A549 (cell line): ENCODE measurements around the gene FGGY.

Source experiments
- BHLHE40 ChIP-seq: IDR thresholded peaks from 2 replicates; pipeline ENCODE4 v1.6.1; 2012; ENCODE audit warnings: low read depth, low read length, inconsistent platforms
- HDAC2 ChIP-seq: fragments of 200-600 bp; sonication (generic); IDR thresholded peaks from 2 replicates; pipeline ENCODE4 v1.6.1; 2016
- JUNB ChIP-seq: fragments of >200 bp; sonication (Bioruptor Twin); formaldehyde crosslinking; IDR thresholded peaks from 2 replicates; pipeline ENCODE4 v1.6.1; 2016
- KDM1A ChIP-seq: fragments of 200-600 bp; sonication (generic); IDR thresholded peaks from 2 replicates; pipeline ENCODE4 v1.6.1; 2016; ENCODE audit warnings: low read depth, mild to moderate bottlenecking
- POLR2A ChIP-seq: IDR thresholded peaks from 2 replicates; pipeline ENCODE4 v1.6.1; 2012; ENCODE audit warnings: mild to moderate bottlenecking, low read length
- SMC3 ChIP-seq: fragments of >200 bp; sonication (Bioruptor Twin); formaldehyde crosslinking; IDR thresholded peaks from 3 replicates; pipeline ENCODE4 v1.6.1; 2018; ENCODE audit warnings: inconsistent platforms
- SREBF2 ChIP-seq: fragments of 450-650 bp; IDR thresholded peaks from 2 replicates; pipeline ENCODE4 v1.6.1; 2014; ENCODE audit warnings: mild to moderate bottlenecking, moderate library complexity
- TF ChIP-seq, protein P1 (sequence below): fragments of >200 bp; sonication (Bioruptor Twin); formaldehyde crosslinking; IDR thresholded peaks from 3 replicates; pipeline ENCODE4 v1.5.1; 2016

- TF ChIP-seq, protein P1, sequence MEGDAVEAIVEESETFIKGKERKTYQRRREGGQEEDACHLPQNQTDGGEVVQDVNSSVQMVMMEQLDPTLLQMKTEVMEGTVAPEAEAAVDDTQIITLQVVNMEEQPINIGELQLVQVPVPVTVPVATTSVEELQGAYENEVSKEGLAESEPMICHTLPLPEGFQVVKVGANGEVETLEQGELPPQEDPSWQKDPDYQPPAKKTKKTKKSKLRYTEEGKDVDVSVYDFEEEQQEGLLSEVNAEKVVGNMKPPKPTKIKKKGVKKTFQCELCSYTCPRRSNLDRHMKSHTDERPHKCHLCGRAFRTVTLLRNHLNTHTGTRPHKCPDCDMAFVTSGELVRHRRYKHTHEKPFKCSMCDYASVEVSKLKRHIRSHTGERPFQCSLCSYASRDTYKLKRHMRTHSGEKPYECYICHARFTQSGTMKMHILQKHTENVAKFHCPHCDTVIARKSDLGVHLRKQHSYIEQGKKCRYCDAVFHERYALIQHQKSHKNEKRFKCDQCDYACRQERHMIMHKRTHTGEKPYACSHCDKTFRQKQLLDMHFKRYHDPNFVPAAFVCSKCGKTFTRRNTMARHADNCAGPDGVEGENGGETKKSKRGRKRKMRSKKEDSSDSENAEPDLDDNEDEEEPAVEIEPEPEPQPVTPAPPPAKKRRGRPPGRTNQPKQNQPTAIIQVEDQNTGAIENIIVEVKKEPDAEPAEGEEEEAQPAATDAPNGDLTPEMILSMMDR = no peak
- no peak for TF ChIP-seq BHLHE40
- TF ChIP-seq HDAC2 = no peak
- no peak for TF ChIP-seq SMC3
- TF ChIP-seq KDM1A = no peak
- TF ChIP-seq POLR2A = no peak
- no peak for TF ChIP-seq JUNB
- no peak for TF ChIP-seq SREBF2
Observed at GRCh38 chr1:59743324-59744091, 446.6 kb downstream of the FGGY start.
